A549 (cell line): Measurements from ENCODE around the gene DDX1.

Experiments used
- BHLHE40 ChIP-seq: IDR thresholded peaks from 2 replicates; pipeline ENCODE4 v1.6.1; 2012; ENCODE audit warnings: low read depth, low read length, inconsistent platforms
- CHD4 ChIP-seq: fragments of 200-600 bp; sonication (generic); IDR thresholded peaks from 2 replicates; pipeline ENCODE4 v1.6.1; 2016; ENCODE audit warnings: antibody characterized with exemption, mild to moderate bottlenecking, borderline replicate concordance
- EP300 ChIP-seq, 2 experiments: fragments of >200 bp; sonication (Bioruptor Twin); formaldehyde crosslinking; IDR thresholded peaks; 2 replicates in 1 of 2; 3 replicates in 1 of 2; pipeline ENCODE4 v1.6.1; 2016 to 2017
- JUN ChIP-seq, 2 experiments: fragments of >200 bp; sonication (Bioruptor Twin); formaldehyde crosslinking; IDR thresholded peaks; 2 replicates in 1 of 2; 3 replicates in 1 of 2; pipeline ENCODE4 v1.6.1; 2016 to 2017
- NFE2L2 ChIP-seq: fragments of 150-350 bp; conservative IDR thresholded peaks from 2 replicates; pipeline ENCODE4 v1.6.1; 2014; ENCODE audit warnings: low read length
- NR3C1 ChIP-seq: fragments of >200 bp; sonication (Bioruptor Twin); formaldehyde crosslinking; IDR thresholded peaks from 3 replicates; pipeline ENCODE4 v1.6.1; 2017
- PHF8 ChIP-seq: fragments of 200-600 bp; sonication (generic); IDR thresholded peaks from 2 replicates; pipeline ENCODE4 v1.6.1; 2016; ENCODE audit warnings: low read depth, mild to moderate bottlenecking, antibody characterized with exemption, moderate library complexity, borderline replicate concordance
- RAD21 ChIP-seq, 2 experiments: fragments of >200 bp in 1 of 2; sonication (Bioruptor Twin) in 1 of 2; formaldehyde crosslinking in 1 of 2; IDR thresholded peaks in 1 of 2; conservative IDR thresholded peaks in 1 of 2; 2 replicates in 1 of 2; 3 replicates in 1 of 2; pipeline ENCODE4 v1.6.1; 2012 to 2018; ENCODE audit warnings: inconsistent platforms in 1 of 2
- TF ChIP-seq, protein P1 (sequence below): IDR thresholded peaks from 2 replicates; pipeline ENCODE4 v1.6.1; 2012
- TF ChIP-seq, protein P2 (sequence below): fragments of >200 bp; sonication (Bioruptor Twin); formaldehyde crosslinking; IDR thresholded peaks from 3 replicates; pipeline ENCODE4 v1.5.1; 2016
- TF ChIP-seq, protein P3 (sequence below): fragments of 450-650 bp; IDR thresholded peaks from 2 replicates; pipeline ENCODE4 v1.6.1; 2014; ENCODE audit warnings: antibody characterized with exemption
- TF ChIP-seq, protein P4 (sequence below): fragments of 250-450 bp; sonication (Bioruptor Pico); IDR thresholded peaks from 2 replicates; pipeline ENCODE4 v1.5.0; 2021; ENCODE audit warnings: mild to moderate bottlenecking, moderate library complexity, borderline replicate concordance
- TF ChIP-seq, protein P5 (sequence below): fragments of 200-600 bp; sonication (generic); IDR thresholded peaks from 2 replicates; pipeline ENCODE4 v1.6.1; 2016; ENCODE audit warnings: antibody characterized with exemption, mild to moderate bottlenecking, moderate library complexity

DNA sequence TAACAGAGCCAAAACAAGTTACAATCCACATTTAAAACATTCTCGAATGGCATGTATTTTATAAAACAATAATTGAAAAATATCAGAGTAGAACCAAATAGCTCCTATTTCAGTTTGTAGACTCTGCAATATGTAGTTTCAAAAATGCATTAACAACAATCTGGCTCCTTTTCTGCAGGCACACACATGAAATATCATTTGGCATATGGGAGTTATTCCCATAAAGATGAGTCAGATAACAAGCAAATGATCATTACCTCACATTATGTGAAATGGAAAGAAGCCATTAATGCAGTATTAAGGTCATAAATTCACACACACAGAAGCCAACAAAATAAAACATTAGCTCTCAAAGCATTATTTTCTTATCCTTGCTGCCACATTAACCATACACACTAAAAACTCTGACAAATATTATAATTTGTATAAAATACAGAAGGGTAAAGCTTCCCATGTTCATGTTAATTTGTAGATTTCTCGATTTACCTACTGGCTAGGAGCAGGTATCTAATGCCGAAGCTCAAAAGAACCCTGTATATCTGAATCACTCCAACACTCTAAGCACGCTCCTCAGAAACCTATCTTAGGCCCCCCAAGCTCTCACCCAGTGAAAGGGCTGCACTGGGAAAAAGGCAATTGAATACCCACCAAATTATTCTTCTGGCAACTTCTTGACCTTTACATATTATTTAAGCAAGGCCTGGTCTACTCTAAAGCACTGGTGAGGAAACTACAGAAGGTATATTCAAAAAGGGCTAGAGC is 44.4 kb upstream of the DDX1 start:
- TF ChIP-seq, protein P1, sequence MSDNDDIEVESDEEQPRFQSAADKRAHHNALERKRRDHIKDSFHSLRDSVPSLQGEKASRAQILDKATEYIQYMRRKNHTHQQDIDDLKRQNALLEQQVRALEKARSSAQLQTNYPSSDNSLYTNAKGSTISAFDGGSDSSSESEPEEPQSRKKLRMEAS, result no peak
- no peak for TF ChIP-seq NFE2L2
- TF ChIP-seq, protein P2, sequence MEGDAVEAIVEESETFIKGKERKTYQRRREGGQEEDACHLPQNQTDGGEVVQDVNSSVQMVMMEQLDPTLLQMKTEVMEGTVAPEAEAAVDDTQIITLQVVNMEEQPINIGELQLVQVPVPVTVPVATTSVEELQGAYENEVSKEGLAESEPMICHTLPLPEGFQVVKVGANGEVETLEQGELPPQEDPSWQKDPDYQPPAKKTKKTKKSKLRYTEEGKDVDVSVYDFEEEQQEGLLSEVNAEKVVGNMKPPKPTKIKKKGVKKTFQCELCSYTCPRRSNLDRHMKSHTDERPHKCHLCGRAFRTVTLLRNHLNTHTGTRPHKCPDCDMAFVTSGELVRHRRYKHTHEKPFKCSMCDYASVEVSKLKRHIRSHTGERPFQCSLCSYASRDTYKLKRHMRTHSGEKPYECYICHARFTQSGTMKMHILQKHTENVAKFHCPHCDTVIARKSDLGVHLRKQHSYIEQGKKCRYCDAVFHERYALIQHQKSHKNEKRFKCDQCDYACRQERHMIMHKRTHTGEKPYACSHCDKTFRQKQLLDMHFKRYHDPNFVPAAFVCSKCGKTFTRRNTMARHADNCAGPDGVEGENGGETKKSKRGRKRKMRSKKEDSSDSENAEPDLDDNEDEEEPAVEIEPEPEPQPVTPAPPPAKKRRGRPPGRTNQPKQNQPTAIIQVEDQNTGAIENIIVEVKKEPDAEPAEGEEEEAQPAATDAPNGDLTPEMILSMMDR, result no peak
- TF ChIP-seq, protein P3, sequence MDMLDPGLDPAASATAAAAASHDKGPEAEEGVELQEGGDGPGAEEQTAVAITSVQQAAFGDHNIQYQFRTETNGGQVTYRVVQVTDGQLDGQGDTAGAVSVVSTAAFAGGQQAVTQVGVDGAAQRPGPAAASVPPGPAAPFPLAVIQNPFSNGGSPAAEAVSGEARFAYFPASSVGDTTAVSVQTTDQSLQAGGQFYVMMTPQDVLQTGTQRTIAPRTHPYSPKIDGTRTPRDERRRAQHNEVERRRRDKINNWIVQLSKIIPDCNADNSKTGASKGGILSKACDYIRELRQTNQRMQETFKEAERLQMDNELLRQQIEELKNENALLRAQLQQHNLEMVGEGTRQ, result no peak
- no peak for TF ChIP-seq CHD4
- no peak for TF ChIP-seq JUN (IDR thresholded peaks at IDR 0.05)
- no peak for TF ChIP-seq EP300 (IDR thresholded peaks at IDR 0.05)
- TF ChIP-seq, protein P4, sequence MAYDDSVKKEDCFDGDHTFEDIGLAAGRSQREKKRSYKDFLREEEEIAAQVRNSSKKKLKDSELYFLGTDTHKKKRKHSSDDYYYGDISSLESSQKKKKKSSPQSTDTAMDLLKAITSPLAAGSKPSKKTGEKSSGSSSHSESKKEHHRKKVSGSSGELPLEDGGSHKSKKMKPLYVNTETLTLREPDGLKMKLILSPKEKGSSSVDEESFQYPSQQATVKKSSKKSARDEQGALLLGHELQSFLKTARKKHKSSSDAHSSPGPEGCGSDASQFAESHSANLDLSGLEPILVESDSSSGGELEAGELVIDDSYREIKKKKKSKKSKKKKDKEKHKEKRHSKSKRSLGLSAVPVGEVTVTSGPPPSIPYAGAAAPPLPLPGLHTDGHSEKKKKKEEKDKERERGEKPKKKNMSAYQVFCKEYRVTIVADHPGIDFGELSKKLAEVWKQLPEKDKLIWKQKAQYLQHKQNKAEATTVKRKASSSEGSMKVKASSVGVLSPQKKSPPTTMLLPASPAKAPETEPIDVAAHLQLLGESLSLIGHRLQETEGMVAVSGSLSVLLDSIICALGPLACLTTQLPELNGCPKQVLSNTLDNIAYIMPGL (CRISPR knock-in tag), result no peak
- no peak for TF ChIP-seq RAD21 (conservative IDR thresholded peaks at IDR 0.05 in 1 of 2, IDR thresholded peaks at IDR 0.05 in 1 of 2)
- TF ChIP-seq NR3C1, result no peak
- TF ChIP-seq BHLHE40, result no peak
- TF ChIP-seq PHF8, result no peak
- TF ChIP-seq, protein P5, sequence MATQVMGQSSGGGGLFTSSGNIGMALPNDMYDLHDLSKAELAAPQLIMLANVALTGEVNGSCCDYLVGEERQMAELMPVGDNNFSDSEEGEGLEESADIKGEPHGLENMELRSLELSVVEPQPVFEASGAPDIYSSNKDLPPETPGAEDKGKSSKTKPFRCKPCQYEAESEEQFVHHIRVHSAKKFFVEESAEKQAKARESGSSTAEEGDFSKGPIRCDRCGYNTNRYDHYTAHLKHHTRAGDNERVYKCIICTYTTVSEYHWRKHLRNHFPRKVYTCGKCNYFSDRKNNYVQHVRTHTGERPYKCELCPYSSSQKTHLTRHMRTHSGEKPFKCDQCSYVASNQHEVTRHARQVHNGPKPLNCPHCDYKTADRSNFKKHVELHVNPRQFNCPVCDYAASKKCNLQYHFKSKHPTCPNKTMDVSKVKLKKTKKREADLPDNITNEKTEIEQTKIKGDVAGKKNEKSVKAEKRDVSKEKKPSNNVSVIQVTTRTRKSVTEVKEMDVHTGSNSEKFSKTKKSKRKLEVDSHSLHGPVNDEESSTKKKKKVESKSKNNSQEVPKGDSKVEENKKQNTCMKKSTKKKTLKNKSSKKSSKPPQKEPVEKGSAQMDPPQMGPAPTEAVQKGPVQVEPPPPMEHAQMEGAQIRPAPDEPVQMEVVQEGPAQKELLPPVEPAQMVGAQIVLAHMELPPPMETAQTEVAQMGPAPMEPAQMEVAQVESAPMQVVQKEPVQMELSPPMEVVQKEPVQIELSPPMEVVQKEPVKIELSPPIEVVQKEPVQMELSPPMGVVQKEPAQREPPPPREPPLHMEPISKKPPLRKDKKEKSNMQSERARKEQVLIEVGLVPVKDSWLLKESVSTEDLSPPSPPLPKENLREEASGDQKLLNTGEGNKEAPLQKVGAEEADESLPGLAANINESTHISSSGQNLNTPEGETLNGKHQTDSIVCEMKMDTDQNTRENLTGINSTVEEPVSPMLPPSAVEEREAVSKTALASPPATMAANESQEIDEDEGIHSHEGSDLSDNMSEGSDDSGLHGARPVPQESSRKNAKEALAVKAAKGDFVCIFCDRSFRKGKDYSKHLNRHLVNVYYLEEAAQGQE, result no peak
